HL-60 (cell line): ENCODE data around the gene SNX3.

ENCODE experiments used
- CTCF ChIP-seq: IDR thresholded peaks from one replicate; pipeline ENCODE4 v1.5.1; 2011; ENCODE audit warnings: low read length, control low read depth, inconsistent platforms; ENCODE audit not compliant: insufficient read depth
- POLR2AphosphoS5 ChIP-seq: IDR thresholded peaks from 2 replicates; pipeline ENCODE4 v1.6.1; 2012; ENCODE audit warnings: low read depth
- TF ChIP-seq, protein P1 (sequence below): IDR thresholded peaks from 2 replicates; pipeline ENCODE4 v1.6.1; 2012; ENCODE audit warnings: low read depth; ENCODE audit not compliant: insufficient replicate concordance

DNA sequence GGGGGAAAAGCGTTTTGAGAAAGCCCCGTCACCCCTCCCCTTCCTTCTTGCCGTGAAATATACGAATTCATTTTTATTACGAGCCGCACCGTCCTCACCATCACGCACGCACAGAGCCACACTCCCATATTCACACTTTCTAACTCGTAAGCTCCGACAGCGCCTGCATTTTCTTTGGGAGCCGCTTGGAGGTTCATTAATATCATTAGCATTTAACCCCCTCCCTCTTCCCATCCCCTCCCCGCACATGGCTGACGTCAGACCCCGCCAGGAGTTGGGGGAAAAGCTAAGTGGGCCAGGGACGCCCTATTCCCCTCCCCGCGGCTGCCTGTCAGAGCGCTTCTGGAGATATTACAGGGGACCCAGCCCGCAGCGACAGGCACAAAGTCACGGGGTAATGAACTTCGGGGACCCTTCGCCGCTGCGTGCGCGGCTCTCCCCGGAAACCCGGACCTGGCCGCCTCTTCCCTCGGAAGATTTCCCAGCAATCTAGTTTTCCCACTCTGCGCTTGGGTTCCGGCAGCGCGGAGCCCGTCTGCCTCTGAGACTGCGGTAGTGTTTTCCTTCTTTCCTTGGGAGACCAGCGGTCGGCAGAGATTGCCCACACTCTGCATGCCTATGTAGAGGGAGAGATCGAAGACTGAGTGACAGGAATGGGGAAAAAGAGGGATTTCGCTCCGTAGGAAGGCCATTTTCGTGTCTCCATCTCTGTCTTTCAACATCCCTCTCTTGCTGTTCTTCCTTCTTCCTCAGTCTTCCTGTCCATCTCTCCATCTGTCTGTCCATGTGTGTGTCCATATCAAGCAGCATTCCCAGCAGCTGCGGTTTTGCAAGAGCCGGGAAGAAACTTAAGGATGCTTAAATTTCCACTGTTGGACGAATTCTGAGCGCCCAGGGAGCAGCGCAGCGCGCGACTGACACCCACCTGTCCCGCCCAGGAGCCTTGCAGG, 94.9 kb downstream of the SNX3 start, which contains the start of gene NR2E1:
- no peak for TF ChIP-seq CTCF
- TF ChIP-seq, protein P1, sequence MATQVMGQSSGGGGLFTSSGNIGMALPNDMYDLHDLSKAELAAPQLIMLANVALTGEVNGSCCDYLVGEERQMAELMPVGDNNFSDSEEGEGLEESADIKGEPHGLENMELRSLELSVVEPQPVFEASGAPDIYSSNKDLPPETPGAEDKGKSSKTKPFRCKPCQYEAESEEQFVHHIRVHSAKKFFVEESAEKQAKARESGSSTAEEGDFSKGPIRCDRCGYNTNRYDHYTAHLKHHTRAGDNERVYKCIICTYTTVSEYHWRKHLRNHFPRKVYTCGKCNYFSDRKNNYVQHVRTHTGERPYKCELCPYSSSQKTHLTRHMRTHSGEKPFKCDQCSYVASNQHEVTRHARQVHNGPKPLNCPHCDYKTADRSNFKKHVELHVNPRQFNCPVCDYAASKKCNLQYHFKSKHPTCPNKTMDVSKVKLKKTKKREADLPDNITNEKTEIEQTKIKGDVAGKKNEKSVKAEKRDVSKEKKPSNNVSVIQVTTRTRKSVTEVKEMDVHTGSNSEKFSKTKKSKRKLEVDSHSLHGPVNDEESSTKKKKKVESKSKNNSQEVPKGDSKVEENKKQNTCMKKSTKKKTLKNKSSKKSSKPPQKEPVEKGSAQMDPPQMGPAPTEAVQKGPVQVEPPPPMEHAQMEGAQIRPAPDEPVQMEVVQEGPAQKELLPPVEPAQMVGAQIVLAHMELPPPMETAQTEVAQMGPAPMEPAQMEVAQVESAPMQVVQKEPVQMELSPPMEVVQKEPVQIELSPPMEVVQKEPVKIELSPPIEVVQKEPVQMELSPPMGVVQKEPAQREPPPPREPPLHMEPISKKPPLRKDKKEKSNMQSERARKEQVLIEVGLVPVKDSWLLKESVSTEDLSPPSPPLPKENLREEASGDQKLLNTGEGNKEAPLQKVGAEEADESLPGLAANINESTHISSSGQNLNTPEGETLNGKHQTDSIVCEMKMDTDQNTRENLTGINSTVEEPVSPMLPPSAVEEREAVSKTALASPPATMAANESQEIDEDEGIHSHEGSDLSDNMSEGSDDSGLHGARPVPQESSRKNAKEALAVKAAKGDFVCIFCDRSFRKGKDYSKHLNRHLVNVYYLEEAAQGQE = no peak
- no peak for TF ChIP-seq POLR2AphosphoS5
